Ovary (tissue), 9 donors: ENCODE data around the gene SMAP2. TPM values are rescaled to one million over a fixed set of nuclear protein-coding genes. Genes with fewer than 3 reads are reported as not detected.

Experiments
- DNase-seq, 5 donors: peaks; one replicate each; pipeline ENCODE4 v3.0.0-alpha.2; 2019 to 2020
- H3K27ac ChIP-seq, 2 donors: fragments of 200-600 bp; one replicate each; pipeline versions ENCODE4 v1.5.1 to v1.8.0; 2019 to 2022
- H3K27me3 ChIP-seq: fragments of 200-600 bp; one replicate; pipeline ENCODE4 v1.8.0; 2022
- H3K36me3 ChIP-seq: fragments of 200-600 bp; sonication (generic); one replicate; pipeline ENCODE4 v1.5.1; 2019
- H3K4me1 ChIP-seq: one replicate; pipeline ENCODE4 v1.8.1; 2013; ENCODE audit warnings: mild to moderate bottlenecking, moderate library complexity; ENCODE audit not compliant: insufficient read depth
- H3K4me3 ChIP-seq: fragments of 200-600 bp; sonication (generic); one replicate; pipeline ENCODE4 v1.5.1; 2017
- H3K9me3 ChIP-seq, 2 donors: fragments of 200-600 bp in 1 of 2; sonication (generic) in 1 of 2; one replicate each; pipeline versions ENCODE4 v1.5.1 to v1.8.1; 2013 to 2019; ENCODE audit warnings: mild to moderate bottlenecking in 1 of 2, moderate library complexity in 1 of 2
- CTCF ChIP-seq, 3 donors: fragments of 450-650 bp in 2 of 3; fragments of 200-600 bp in 1 of 3; IDR thresholded peaks; one replicate each; pipeline versions ENCODE4 v1.5.1 to v1.8.0; 2016 to 2022; ENCODE audit warnings: antibody characterized with exemption in 3 of 3, mild to moderate bottlenecking in 1 of 3
- EP300 ChIP-seq: sonication (generic); formaldehyde crosslinking; IDR thresholded peaks from one replicate; pipeline ENCODE4 v1.6.1; 2017; ENCODE audit warnings: antibody characterized with exemption
- POLR2A ChIP-seq: fragments of 450-650 bp; IDR thresholded peaks from one replicate; pipeline ENCODE4 v1.6.1; 2017; ENCODE audit warnings: antibody characterized with exemption, mild to moderate bottlenecking, moderate library complexity
- WGBS, 3 donors: extraction: QIAGEN DNeasy Blood & Tissue Kit in 1 of 3; methylation state at CpG; one replicate each; pipeline versions ENCODE4 v1.1.5 to v1.1.7; 2013 to 2017; 5-methylcytosine and 5-hydroxymethylcytosine counted together
- intact Hi-C, 4 donors: fragments of 100-400 bp; cut with DNase I; formaldehyde crosslinking; loops; one replicate each; pipeline versions ENCODE4 v1.11.0 to v1.15.1; 2022 to 2023
- polyA plus RNA-seq, 2 donors: library from polyadenylated mRNA; stranded (reverse); fragments of 200-250 nt in 1 of 2; fragments of 350-450 nt in 1 of 2; fragmentation: Illumina TruSeq in 1 of 2; extraction: RNeasy Lipid Tissue Mini Kit (QIAGEN cat#74804) in 1 of 2; gene quantifications; one replicate each; pipeline ENCODE4 v1.2.3, GENCODE V29; 2013 to 2014
- total RNA-seq, 7 donors: library from RNA; depleted of rRNA in 2 of 7; stranded (reverse); fragments of >200 nt in 2 of 7; fragmentation: NEBNext Ultra II Directional in 3 of 7; extraction: Animal tissue kit (Norgen Biotek cat#: 25700) in 3 of 7; gene quantifications; one replicate each; pipeline versions ENCODE4 v1.1.0 to v1.2.4, GENCODE V29; 2016 to 2023
- donor health status: DM: no; HTN: no; CAD: no; lungs with moderate emphysema.
- donor health status: DM: no; HTN: no; CAD: no.
- donor health status: Bipolar disorder and iron deficiency.
- donor health status: DM: yes; HTN: yes; CAD: no.
- donor health status: DM: no; HTN: no; CAD: no.
- donor health status: DM: yes; HTN: yes; CAD: no.

Gene SMAP2
- total and polyA plus RNA-seq, 9 donors: 10.7 to 72.0 (median 15.4) TPM

GRCh38 chr1:40435471-40435870 is 61.9 kb downstream of the SMAP2 start:
- 76 to 81% (median 76%) methylated on average over 5 of the region's 5 CpGs for WGBS, 3 donors
- intact Hi-C loops: no loop called here
- Histone ChIP-seq H3K9me3 (no peaks in the 10 kb centered on the region), H3K4me3 (no peak overlapping the region), H3K27ac (no peak overlapping the region), H3K4me1 (no peaks in the 10 kb centered on the region), H3K36me3 (no peaks in the 10 kb centered on the region), H3K27me3 (no peaks in the 10 kb centered on the region)
- TF ChIP-seq EP300: no peak
- TF ChIP-seq POLR2A: no peak
- no peak for TF ChIP-seq CTCF (IDR thresholded peaks at IDR 0.05)
- no peak for DNase-seq

GRCh38 chr1:40435876-40436275 is 62.3 kb downstream of the SMAP2 start:
- H3K27me3 ChIP-seq: no peaks in the 10 kb centered on the region
- intact Hi-C loops: no loop called here
- WGBS, 3 donors: 75 to 83% (median 82%) methylated on average over 4 of the region's 4 CpGs
- DNase-seq: no peak
- no peaks in the 10 kb centered on the region for H3K9me3 ChIP-seq
- TF ChIP-seq POLR2A (no peak), CTCF (IDR thresholded peaks at IDR 0.05) (no peak)
- H3K27ac ChIP-seq: no peak overlapping the region
- H3K4me3 ChIP-seq: no peak overlapping the region
- no peaks in the 10 kb centered on the region for H3K4me1 ChIP-seq
- H3K36me3 ChIP-seq: no peaks in the 10 kb centered on the region

- Histone ChIP-seq H3K27me3 (no peaks in the 10 kb centered on the region), H3K27ac (no peak overlapping the region), H3K9me3 (no peaks in the 10 kb centered on the region), H3K4me1 (no peaks in the 10 kb centered on the region), H3K36me3 (no peaks in the 10 kb centered on the region), H3K4me3 (no peak overlapping the region)
- TF ChIP-seq EP300 (no peak), POLR2A (no peak), CTCF (IDR thresholded peaks at IDR 0.05) (no peak)
- no peak for DNase-seq
- intact Hi-C loops: no loop called here
- WGBS, 3 donors: 58 to 68% (median 66%) methylated on average over 3 of the region's 3 CpGs
Measured at GRCh38 chr1:40438391-40439015, 65.0 kb downstream of the SMAP2 start.

GRCh38 chr1:40439247-40439646 is 65.7 kb downstream of the SMAP2 start:
- 86 to 89% (median 87%) methylated on average over 5 of the region's 5 CpGs for WGBS, 3 donors
- TF ChIP-seq EP300 (no peak), POLR2A (no peak), CTCF (IDR thresholded peaks at IDR 0.05) (no peak)
- intact Hi-C loops: no loop called here
- Histone ChIP-seq H3K27me3 (no peaks in the 10 kb centered on the region), H3K9me3 (no peaks in the 10 kb centered on the region), H3K4me3 (no peak overlapping the region), H3K27ac (no peak overlapping the region), H3K36me3 (no peaks in the 10 kb centered on the region), H3K4me1 (no peaks in the 10 kb centered on the region)
- DNase-seq: no peak
